Measurements from ENCODE around the gene PKD2L2. TPM values are rescaled to one million over a fixed set of nuclear protein-coding genes. Genes with fewer than 3 reads are reported as not detected.
"Not testable (repeated sequence)": the region's sequence is repeated elsewhere in the genome, so short reads cannot be mapped to it uniquely, and the experiment has no call there.

Gene PKD2L2
- total RNA-seq, 2 experiments from 2014 or later = not detected

GRCh38 chr5:137858954-137859353 lies 30.3 kb upstream of the PKD2L2 start:
- no peak for DNase-seq
- H3K4me3 Mint-ChIP-seq = no peak overlapping the region
- peaks cover 15% of the 10 kb centered on the region for H3K4me1 Mint-ChIP-seq (ENCODE audit: low read depth)
- CTCF ChIA-PET = no interaction called here
- no peak for ATAC-seq
- no peak for TF ChIP-seq CTCF (IDR thresholded peaks at IDR 0.05)
- intact Hi-C loops (cut with micrococcal nuclease) = no loop called here
- POLR2A ChIA-PET = no interaction called here
- no peaks in the 10 kb centered on the region for H3K27me3 Mint-ChIP-seq
- no peak overlapping the region for H3K27ac Mint-ChIP-seq
- no peaks in the 10 kb centered on the region for H3K36me3 Mint-ChIP-seq (ENCODE audit: low read depth)
- no peaks in the 10 kb centered on the region for H3K9me3 Mint-ChIP-seq

GRCh38 chr5:137862251-137862650 lies 27.0 kb upstream of the PKD2L2 start:
- H3K27ac Mint-ChIP-seq = no peak overlapping the region
- ATAC-seq = no peak

GRCh38 chr5:137863653-137864052 lies 25.6 kb upstream of the PKD2L2 start:
- POLR2A ChIA-PET; H3K4me3 Mint-ChIP-seq; DNase-seq; H3K9me3 Mint-ChIP-seq; H3K27me3 Mint-ChIP-seq; ATAC-seq; H3K27ac Mint-ChIP-seq; H3K36me3 Mint-ChIP-seq (ENCODE audit: low read depth); intact Hi-C loops (cut with micrococcal nuclease); H3K4me1 Mint-ChIP-seq (ENCODE audit: low read depth); CTCF ChIA-PET: not testable (repeated sequence)

More at GRCh38 chr5:137862251-137862650, 27.0 kb upstream of the PKD2L2 start:
- no peaks in the 10 kb centered on the region for H3K27me3 Mint-ChIP-seq
- H3K4me1 Mint-ChIP-seq (ENCODE audit: low read depth) = peaks cover 15% of the 10 kb centered on the region
- CTCF ChIA-PET = no interaction called here
- TF ChIP-seq CTCF (IDR thresholded peaks at IDR 0.05) = no peak
- no peak overlapping the region for H3K4me3 Mint-ChIP-seq
- H3K36me3 Mint-ChIP-seq (ENCODE audit: low read depth) = no peaks in the 10 kb centered on the region
- no peak for DNase-seq
- no peaks in the 10 kb centered on the region for H3K9me3 Mint-ChIP-seq
- intact Hi-C loops (cut with micrococcal nuclease) = no loop called here
- POLR2A ChIA-PET = no interaction called here

GRCh38 chr5:137866541-137867388 lies 22.5 kb upstream of the PKD2L2 start:
- DNase-seq = no peak
- H3K9me3 Mint-ChIP-seq = no peaks in the 10 kb centered on the region
- peaks cover 5% of the 10 kb centered on the region for H3K4me1 Mint-ChIP-seq (ENCODE audit: low read depth)
- TF ChIP-seq CTCF (IDR thresholded peaks at IDR 0.05) = no peak
- ChIA-PET POLR2A (no interaction called here), CTCF (interaction anchor here (0.6 kb wide), 1 partner anchor 171 kb away, joined by 3 read pairs; no protein-coding TSS in a partner anchor)
- no peaks in the 10 kb centered on the region for H3K27me3 Mint-ChIP-seq
- intact Hi-C loops (cut with micrococcal nuclease) = no loop called here
- no peak overlapping the region for H3K4me3 Mint-ChIP-seq
- no peak for ATAC-seq
- no peak overlapping the region for H3K27ac Mint-ChIP-seq
- H3K36me3 Mint-ChIP-seq (ENCODE audit: low read depth) = no peaks in the 10 kb centered on the region

GRCh38 chr5:137867664-137868063 lies 21.6 kb upstream of the PKD2L2 start, which contains the start of gene MYOT:
Gene MYOT, plus strand, starts transcription at chr5:137867860. Its CDS starts 2,792 bp downstream, at chr5:137870652.
- POLR2A ChIA-PET = no interaction called here
- Mint-ChIP-seq H3K27ac (no peak within 1 kb of the TSS), H3K27me3 (no peaks in the 10 kb centered on the region), H3K9me3 (no peaks in the 10 kb centered on the region), H3K4me3 (no peak within 1 kb of the TSS), H3K4me1 (ENCODE audit: low read depth) (no peaks in the 10 kb centered on the region), H3K36me3 (ENCODE audit: low read depth) (no peaks in the 10 kb centered on the region)
- DNase-seq (no peak), ATAC-seq (no peak)
- intact Hi-C loops (cut with micrococcal nuclease) = no loop called here
- TF ChIP-seq CTCF (IDR thresholded peaks at IDR 0.05) = no peak
- CTCF ChIA-PET = no interaction called here

All from activated CD8-positive, alpha-beta T cell treated with anti-CD3 and anti-CD28 coated beads for 36 hours (primary cell).